Tibial nerve (tissue), 4 donors: ENCODE results near the gene DISP2.

Source experiments
- CTCF ChIP-seq, 5 experiments: fragments of 200-600 bp in 3 of 5; fragments of 450-650 bp in 2 of 5; sonication (generic) in 3 of 5; IDR thresholded peaks; one replicate each; pipeline ENCODE4 v1.5.1; 2016 to 2019; ENCODE audit warnings: antibody characterized with exemption in 5 of 5, mild to moderate bottlenecking in 3 of 5, moderate library complexity in 2 of 5
- EP300 ChIP-seq, 2 donors: sonication (generic); formaldehyde crosslinking; IDR thresholded peaks; one replicate each; pipeline ENCODE4 v1.6.1; 2017; ENCODE audit warnings: antibody characterized with exemption in 2 of 2, mild to moderate bottlenecking in 1 of 2
- POLR2A ChIP-seq, 2 donors: fragments of 450-650 bp; IDR thresholded peaks; one replicate each; pipeline ENCODE4 v1.6.1; 2017; ENCODE audit warnings: antibody characterized with exemption in 2 of 2, mild to moderate bottlenecking in 2 of 2, moderate library complexity in 2 of 2

DNA sequence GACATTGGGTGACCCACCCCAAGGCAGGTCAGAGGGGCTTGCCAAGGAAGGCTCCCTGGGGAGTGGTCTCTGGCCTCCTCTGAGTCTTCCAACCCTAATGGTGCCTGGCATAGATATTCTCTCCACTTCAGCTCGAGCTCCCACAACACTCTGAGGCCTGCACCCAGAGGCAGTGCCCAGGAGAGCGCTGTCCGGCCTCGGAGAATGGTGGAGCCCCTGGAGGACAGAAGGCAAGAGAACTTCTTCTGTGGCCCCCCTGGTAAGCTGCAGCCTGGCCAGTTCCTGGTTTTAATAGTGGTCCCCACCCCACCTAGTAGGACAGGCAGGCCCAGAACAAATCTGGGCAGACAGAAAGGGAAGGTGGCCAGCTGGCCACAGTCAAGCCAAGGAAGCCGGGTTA, 7.0 kb downstream of the DISP2 start:
- TF ChIP-seq CTCF (IDR thresholded peaks at IDR 0.05) (no peak), POLR2A (IDR thresholded peaks at IDR 0.05) (no peak), EP300 (IDR thresholded peaks at IDR 0.05) (no peak)
